ENCODE data around the gene PFDN6.
A peak's percentile ranks its signal among the peaks of the same experiment; 100 is the strongest.

The PFDN6 gene

DNA sequence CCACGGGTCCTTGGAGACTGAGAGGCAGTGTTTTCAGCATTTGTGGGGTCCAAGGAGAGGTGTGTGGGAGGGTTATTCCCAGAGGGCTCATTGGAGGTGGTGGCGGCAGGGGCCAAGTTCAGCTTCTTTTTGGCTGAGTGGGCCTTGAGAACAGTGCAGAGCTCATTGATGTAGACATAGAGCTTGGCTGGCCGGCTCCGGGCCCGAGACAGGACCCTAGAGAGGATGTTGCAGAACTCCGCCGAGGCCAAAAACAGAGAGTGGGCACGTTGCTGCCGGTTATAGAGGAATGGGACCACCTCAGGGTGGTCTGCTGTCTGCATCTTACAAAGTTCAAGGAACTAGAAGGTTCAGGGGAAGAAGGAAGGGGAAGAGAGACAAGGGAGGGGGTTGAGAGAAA, 31.8 kb downstream of the PFDN6 start:
- no peak for DNase-seq (ENCODE audit: low read depth)
- H3K4me3 ChIP-seq (ENCODE audit: low read length) = peak overlapping the region; percentile 87
- TF ChIP-seq, protein P1, sequence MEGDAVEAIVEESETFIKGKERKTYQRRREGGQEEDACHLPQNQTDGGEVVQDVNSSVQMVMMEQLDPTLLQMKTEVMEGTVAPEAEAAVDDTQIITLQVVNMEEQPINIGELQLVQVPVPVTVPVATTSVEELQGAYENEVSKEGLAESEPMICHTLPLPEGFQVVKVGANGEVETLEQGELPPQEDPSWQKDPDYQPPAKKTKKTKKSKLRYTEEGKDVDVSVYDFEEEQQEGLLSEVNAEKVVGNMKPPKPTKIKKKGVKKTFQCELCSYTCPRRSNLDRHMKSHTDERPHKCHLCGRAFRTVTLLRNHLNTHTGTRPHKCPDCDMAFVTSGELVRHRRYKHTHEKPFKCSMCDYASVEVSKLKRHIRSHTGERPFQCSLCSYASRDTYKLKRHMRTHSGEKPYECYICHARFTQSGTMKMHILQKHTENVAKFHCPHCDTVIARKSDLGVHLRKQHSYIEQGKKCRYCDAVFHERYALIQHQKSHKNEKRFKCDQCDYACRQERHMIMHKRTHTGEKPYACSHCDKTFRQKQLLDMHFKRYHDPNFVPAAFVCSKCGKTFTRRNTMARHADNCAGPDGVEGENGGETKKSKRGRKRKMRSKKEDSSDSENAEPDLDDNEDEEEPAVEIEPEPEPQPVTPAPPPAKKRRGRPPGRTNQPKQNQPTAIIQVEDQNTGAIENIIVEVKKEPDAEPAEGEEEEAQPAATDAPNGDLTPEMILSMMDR (conservative IDR thresholded peaks at IDR 0.05; ENCODE audit: low read depth, low read length) = no peak

DNA sequence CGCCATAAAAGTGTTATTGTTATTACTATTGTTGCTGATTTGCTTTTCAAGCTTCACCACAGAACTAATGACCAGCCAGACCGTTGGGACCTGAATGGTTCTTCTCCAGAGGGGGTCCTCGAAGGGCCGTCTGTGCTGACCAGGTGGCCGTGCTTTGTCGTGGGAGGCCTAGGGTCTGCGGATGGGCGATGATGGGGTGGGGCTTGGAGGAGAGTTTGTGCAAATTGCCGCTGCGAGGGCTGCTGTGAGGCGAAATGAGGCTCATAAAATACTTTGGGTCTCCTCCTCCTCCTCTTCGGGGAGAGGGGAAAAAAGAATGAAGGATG, 34.2 kb downstream of the PFDN6 start:
- no peak for DNase-seq (ENCODE audit: low read depth)
- H3K4me3 ChIP-seq (ENCODE audit: low read length) = peak overlapping the region; percentile 87
- TF ChIP-seq, protein P1 (conservative IDR thresholded peaks at IDR 0.05; ENCODE audit: low read depth, low read length) = no peak

DNA sequence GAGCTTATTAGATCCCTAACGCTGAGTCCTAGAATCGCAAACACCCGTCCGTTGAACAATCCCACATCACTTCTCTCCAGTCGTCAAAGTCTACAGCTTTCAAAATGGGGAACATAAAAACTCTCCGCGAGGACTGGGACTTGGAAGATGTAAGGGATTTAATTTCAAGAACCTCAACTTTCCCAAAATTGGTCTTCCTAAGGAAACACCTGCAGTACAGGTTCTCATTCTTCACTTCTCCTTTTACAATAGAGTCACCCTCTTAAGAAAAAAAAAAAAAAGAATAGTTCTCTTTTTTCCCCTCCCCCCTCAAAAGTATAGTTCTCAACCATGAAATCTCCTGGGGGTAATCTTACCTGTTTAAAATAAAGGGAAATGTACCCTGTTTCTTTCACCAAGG, 34.7 kb downstream of the PFDN6 start:
- TF ChIP-seq, protein P1 (conservative IDR thresholded peaks at IDR 0.05; ENCODE audit: low read depth, low read length) = no peak
- no peak for DNase-seq (ENCODE audit: low read depth)
- peak overlapping the region; percentile 87 for H3K4me3 ChIP-seq (ENCODE audit: low read length)

DNA sequence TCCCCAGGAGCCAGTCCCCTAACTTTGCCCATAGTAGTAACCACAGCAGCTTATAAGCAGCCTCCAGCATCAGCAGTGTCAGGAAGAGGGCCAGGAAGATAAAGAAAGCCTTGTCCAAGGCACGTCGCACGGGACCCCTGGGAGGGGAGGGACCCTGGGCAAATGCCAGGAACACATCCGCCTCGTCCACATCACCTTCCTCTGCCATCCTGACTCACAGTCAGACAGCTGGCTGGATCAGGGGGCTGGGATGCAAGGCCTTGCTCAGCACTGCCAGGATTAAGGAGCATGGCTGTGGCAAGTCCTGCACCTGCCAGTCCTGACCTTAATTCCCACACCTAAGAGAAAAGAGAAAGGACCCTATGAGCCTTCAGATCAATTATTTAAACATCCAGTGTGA, 39.7 kb downstream of the PFDN6 start:
- TF ChIP-seq, protein P1 (conservative IDR thresholded peaks at IDR 0.05; ENCODE audit: low read depth, low read length) = no peak
- no peak for DNase-seq (ENCODE audit: low read depth)
- H3K4me3 ChIP-seq (ENCODE audit: low read length) = no peak overlapping the region

DNA sequence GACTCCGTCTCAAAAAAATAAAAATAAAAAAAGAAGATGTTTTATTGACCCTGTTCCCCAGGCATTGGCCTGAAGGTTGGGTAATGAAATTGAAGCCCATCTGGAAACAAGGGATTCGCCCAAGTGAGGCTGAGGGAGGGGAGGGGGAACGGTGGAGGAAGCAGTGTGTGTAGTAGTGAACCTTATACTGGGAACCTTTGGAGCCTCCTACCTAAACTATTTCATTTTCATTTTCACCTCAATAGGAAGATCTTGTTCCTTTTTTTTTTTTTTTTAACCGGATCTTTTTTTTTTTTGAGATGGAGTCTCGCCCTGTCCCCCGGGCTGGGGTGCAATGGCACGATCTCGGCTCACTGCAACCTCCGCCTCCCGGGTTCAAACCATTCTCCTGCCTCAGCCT, 41.3 kb downstream of the PFDN6 start:
- TF ChIP-seq, protein P1 (conservative IDR thresholded peaks at IDR 0.05; ENCODE audit: low read depth, low read length) = no peak
- no peak for DNase-seq (ENCODE audit: low read depth)
- H3K4me3 ChIP-seq (ENCODE audit: low read length) = no peak overlapping the region

DNA sequence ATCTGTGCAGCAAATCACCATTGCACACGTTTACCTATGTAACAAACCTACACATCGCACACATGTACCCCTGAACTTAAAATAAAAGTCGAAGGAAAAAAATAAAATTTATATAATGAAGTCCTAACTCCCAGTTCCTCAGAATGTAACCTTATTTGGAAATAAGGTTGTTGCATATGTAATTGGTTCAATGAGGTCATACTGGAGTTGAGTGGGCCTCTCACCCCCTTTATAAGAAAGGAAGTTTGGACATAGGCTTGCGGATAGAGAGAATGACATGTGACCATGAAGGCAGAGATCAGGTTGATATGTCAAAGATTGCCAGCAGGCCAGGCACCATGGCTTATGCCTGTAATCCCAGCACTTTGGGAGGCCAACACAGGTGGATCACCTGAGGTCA, 44.3 kb downstream of the PFDN6 start:
- TF ChIP-seq, protein P1 (conservative IDR thresholded peaks at IDR 0.05; ENCODE audit: low read depth, low read length) = no peak
- H3K4me3 ChIP-seq (ENCODE audit: low read length) = no peak overlapping the region

DNA sequence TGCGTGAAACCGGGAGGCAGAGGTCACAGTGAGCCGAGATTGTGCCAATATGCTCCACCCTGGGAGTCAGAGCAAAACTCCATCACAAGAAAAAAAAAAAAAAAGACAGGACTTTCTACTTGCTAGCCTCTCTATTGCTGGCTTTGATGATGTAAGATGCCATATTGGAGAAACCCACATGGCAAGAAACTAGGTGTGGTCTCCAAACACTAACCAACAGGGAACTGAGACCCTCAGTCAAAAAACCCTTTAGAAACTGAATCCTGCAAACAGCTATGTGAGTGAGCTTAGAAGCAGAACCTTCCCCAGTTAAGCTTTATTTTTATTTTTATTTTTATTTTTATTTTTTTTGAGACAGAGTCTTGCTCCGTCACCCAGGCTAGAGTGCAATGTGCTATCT, 46.5 kb downstream of the PFDN6 start:
- DNase-seq (ENCODE audit: low read depth) = no peak
- no peak overlapping the region for H3K4me3 ChIP-seq (ENCODE audit: low read length)
- TF ChIP-seq, protein P1 (conservative IDR thresholded peaks at IDR 0.05; ENCODE audit: low read depth, low read length) = no peak

More for the DNA sequence above, 44.3 kb downstream of the PFDN6 start:
- no peak for DNase-seq (ENCODE audit: low read depth)

Measured in retinal pigment epithelial cell (primary cell).